Kasumi-1 (cell line): Measurements from ENCODE around the gene L3MBTL2.

Experiments used
- DNase-seq, 2 experiments: peaks; one replicate each; lab custom pipeline; 2025; lab: John Stamatoyannopoulos, UW

The L3MBTL2 gene

GRCh38 chr22:41274856-41275255, 69.7 kb downstream of the L3MBTL2 start:
- DNase-seq = no peak

DNA sequence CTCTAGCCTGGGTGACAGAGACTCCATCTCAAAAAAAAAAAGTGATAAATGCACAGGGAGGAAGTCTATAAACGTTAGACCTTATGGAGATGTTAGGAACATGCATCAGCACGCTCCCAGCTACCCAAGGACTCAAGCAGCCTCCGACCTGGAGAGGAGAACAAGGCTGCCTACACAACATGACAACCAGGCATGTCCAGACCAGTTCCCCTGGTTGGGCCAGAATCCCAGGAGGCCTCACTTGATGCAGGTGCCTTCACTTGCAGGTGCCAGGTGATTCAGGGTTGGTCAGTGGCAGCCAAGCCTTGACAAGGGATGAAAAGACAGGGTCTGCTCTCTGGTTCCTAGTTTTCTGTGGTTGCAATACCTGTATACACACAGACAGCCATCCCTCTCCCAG, 75.0 kb downstream of the L3MBTL2 start:
- DNase-seq = no peak

DNA sequence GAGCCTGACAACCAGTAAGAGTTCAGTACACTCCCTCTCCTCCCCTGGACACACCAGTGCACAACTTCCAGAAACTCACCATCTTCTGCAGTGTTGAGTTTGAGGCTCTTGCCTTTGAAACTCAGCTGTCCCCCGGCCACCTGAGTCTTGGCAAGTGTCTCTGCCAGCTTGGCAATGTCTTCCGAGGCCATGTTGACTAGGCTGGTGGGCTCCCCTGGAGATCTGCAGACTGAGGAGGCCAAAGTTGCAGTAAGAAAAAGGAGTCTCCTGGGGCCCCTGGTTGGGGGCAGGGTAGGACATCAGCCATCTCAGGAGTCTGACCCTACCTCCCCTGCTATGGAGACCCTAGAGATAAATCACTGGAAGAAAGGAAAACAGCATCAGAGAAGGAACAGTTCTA, 75.7 kb downstream of the L3MBTL2 start:
- no peak for DNase-seq
